Spinal cord (tissue), 10 donors: ENCODE measurements around the gene FAM83G. TPM values are rescaled to one million over a fixed set of nuclear protein-coding genes. Genes with fewer than 3 reads are reported as not detected.
"Not testable (repeated sequence)": the region's sequence is repeated elsewhere in the genome, so short reads cannot be mapped to it uniquely, and the experiment has no call there.

Experiments used
- DNase-seq, 6 donors: peaks; one replicate each; pipeline versions ENCODE4 v3.0.0 to v3.0.0-alpha.2; 2013 to 2015; ENCODE audit warnings: low spot score in 6 of 6, low read depth in 4 of 6
- H3K27ac ChIP-seq: one replicate; pipeline ENCODE4 v1.5.1; 2013; ENCODE audit warnings: low read depth, low read length, control low read depth
- H3K27me3 ChIP-seq: one replicate; pipeline ENCODE4 v1.6.1; 2013; ENCODE audit warnings: low read length; ENCODE audit not compliant: control insufficient read depth, insufficient read depth
- H3K36me3 ChIP-seq: one replicate; pipeline ENCODE4 v1.6.1; 2013; ENCODE audit warnings: low read length; ENCODE audit not compliant: control insufficient read depth, insufficient read depth
- H3K4me1 ChIP-seq: one replicate; pipeline ENCODE4 v1.6.1; 2013; ENCODE audit warnings: low read length; ENCODE audit not compliant: control insufficient read depth, insufficient read depth
- H3K4me3 ChIP-seq: one replicate; pipeline ENCODE4 v1.5.1; 2013; ENCODE audit warnings: low read depth, low read length, control low read depth
- H3K9me3 ChIP-seq: one replicate; pipeline ENCODE4 v1.6.1; 2013; ENCODE audit warnings: low read length; ENCODE audit not compliant: control insufficient read depth, insufficient read depth
- WGBS: methylation state at CpG from one replicate; pipeline ENCODE4 v1.1.5; 2013; ENCODE audit warnings: missing lambda C conversion rate; ENCODE audit not compliant: insufficient coverage; 5-methylcytosine and 5-hydroxymethylcytosine counted together
- polyA plus RNA-seq, 2 donors: library from polyadenylated mRNA; unstranded; fragments of 120-200 nt; gene quantifications; one replicate each; pipeline ENCODE4 v1.2.1, GENCODE V29; 2013; ENCODE audit not compliant: insufficient read length in 2 of 2
- total RNA-seq, 2 donors: library from RNA; depleted of rRNA in 1 of 2; stranded (reverse); fragments of 120-200 nt in 1 of 2; fragments of >200 nt in 1 of 2; gene quantifications; one replicate each; pipeline versions ENCODE4 v1.2.3 to v1.2.4, GENCODE V29; 2013 to 2014
- donor health status: healthy.

FAM83G gene
- total and polyA plus RNA-seq, 4 donors, result 1.2 to 2.1 (median 1.6) TPM

DNA sequence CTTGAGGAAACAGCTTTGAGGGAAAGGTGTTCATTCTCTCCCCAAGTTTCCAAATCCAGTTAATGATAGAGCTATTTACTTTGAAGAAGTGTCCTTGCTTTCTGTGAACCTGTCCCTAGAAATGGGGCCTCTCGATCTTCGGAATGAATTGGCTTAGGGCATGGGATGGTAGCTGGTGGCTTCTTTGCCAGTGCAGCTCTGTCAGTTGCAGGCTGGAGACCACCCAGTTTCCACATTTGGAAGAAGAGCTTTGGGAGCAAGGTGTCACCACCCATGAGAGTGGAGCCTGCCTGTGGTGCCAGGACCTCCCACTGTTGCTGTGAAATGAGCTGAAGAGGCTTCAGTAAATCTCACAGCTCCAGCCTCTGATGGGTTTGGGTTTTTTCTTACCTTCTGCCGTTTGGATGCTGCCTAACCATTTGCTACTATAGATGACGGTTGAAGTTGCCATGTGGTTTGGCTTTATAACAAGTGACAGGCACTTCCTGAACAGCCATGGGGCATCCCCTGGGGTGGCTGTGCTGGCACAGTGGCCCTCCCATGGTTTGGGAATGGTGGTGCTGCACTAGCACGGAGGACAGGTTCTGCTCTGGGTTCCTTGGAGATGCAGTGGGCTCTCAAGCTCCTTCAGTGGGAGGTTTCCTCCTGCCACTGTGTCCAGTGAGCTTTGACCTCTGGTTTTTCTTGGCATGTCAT lies 72.1 kb downstream of the FAM83G start:
- H3K27ac ChIP-seq, result no peak overlapping the region
- DNase-seq, result no peak
- no peak overlapping the region for H3K4me3 ChIP-seq
- no peaks in the 10 kb centered on the region for H3K4me1 ChIP-seq
- WGBS, result 86% methylated on average over 5 of the region's 5 CpGs
- H3K9me3 ChIP-seq, result no peaks in the 10 kb centered on the region
- no peaks in the 10 kb centered on the region for H3K27me3 ChIP-seq
- peaks cover 36% of the 10 kb centered on the region for H3K36me3 ChIP-seq

DNA sequence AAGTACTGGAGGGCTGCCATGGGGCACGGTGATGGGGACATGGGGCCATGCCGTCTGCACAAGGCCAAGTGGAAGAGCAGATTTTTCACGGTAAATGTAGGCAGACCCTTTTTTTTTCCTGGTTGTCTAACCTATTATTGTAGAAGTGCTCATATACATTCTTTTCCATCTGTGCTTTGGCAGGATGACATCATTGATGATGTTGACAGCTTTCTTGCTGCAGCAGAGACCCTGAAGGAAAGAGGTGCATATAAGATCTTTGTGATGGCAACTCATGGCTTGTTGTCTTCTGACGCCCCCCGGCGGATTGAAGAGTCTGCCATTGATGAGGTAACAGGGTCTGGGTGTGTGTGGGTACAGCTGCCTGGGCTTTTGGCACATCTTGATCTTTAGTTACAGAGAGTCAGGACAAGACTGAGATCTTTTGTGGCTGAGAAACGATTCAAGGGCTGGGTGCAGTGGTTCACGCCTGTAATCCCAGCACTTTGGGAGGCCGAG lies 75.9 kb downstream of the FAM83G start:
- H3K27me3 ChIP-seq, result no peaks in the 10 kb centered on the region
- peaks cover 52% of the 10 kb centered on the region for H3K36me3 ChIP-seq
- 91% methylated on average over 7 of the region's 9 CpGs for WGBS
- no peaks in the 10 kb centered on the region for H3K4me1 ChIP-seq
- H3K27ac ChIP-seq, result no peak overlapping the region
- no peaks in the 10 kb centered on the region for H3K9me3 ChIP-seq
- DNase-seq, result no peak
- no peak overlapping the region for H3K4me3 ChIP-seq

DNA sequence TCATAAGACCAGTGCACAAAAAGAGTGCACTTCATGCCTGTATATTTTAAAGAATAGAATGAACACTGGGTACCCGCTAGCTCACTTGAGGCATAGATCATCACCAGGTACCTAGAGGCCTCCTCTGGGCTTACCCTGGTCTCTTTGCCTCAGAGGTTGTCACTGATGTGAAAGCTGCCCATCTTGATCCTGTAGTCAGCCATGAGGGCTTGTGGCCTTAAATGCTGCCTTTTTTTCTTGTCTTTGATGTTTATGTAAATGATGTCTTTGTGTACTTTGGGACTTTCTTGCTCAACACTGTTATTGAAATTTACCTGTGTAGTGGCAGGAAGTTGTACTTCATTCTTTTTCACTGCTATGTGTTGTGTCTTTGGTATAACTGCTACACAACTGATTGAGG lies 79.4 kb downstream of the FAM83G start:
- DNase-seq, result no peak
- peaks cover 24% of the 10 kb centered on the region for H3K36me3 ChIP-seq
- H3K9me3 ChIP-seq, result no peaks in the 10 kb centered on the region
- no peak overlapping the region for H3K4me3 ChIP-seq
- no peaks in the 10 kb centered on the region for H3K4me1 ChIP-seq
- H3K27ac ChIP-seq, result no peak overlapping the region
- no peaks in the 10 kb centered on the region for H3K27me3 ChIP-seq
- 100% methylated on average over 1 of the region's 1 CpG for WGBS

DNA sequence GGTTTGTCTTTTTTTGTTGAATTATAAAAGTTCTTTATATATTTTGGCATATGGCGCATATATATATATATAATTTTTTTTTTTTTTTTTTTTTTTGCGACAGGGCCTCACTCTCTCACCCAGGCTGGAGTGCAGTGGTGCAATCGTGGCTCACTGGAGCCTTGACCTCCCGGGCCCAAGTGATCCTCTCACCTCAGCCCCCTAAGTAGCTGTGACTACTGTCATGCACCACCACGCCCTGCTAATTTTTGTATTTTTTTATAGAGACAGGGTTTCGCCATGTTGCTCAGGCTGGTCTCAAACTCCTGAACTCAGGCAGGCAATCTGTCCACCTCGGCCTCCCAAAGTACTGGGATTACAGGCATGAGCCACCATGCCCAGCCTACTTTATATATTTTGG lies 82.0 kb downstream of the FAM83G start:
- not testable (repeated sequence) for H3K4me1 ChIP-seq, H3K4me3 ChIP-seq, H3K9me3 ChIP-seq, H3K27me3 ChIP-seq, H3K27ac ChIP-seq, DNase-seq
- H3K36me3 ChIP-seq, result peaks cover 29% of the 10 kb centered on the region
- WGBS, result 87% methylated on average over 2 of the region's 7 CpGs

DNA sequence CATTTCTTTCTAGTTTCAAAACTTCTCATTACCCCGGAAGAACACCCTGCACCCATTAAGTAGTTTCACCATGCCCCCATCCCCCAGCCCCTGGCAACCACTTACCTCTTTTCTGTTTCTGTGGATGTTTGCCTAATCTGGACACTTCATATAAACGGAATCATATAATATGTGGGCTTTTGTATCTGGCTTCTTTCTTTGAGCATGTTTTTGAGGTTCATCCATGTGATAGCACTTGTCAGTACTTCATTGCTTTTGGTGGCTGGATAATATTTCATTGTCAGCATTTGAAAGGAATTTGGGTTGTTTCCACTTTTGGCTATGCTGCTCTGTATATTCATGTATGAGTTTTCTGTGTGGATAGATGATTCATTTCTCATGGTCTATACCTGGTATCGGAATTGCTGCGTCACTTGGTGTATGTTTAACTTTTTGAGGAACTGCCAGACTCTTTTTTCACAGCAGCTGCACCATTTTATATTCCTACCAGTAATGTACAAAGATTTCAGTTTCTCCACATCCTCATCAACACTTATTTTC lies 82.6 kb downstream of the FAM83G start:
- no peaks in the 10 kb centered on the region for H3K4me1 ChIP-seq
- no peak overlapping the region for H3K27ac ChIP-seq
- no peak overlapping the region for H3K4me3 ChIP-seq
- no peak for DNase-seq
- H3K9me3 ChIP-seq, result no peaks in the 10 kb centered on the region
- WGBS, result 100% methylated on average over 1 of the region's 4 CpGs
- no peaks in the 10 kb centered on the region for H3K27me3 ChIP-seq
- peaks cover 30% of the 10 kb centered on the region for H3K36me3 ChIP-seq

DNA sequence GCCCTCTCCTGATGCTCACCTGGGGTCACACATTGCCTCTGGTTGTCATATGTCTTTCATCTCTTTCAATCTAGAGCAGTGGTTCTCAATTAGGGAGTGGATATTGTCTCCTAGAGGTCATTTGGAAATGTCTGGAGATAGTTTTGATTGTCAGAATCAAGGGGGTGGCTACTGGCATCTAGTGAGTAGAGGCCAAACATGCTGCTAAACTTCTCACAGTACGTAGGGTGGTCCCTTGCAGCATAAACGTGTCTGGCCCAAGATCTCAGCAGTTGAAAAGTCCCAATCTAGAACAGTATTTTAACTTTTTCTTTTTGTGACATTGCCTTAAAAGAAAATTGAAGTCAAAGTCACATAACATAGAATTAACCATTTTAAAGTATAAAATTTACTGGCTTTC lies 83.1 kb downstream of the FAM83G start:
- Histone ChIP-seq H3K27me3 (no peaks in the 10 kb centered on the region), H3K4me3 (no peak overlapping the region), H3K27ac (no peak overlapping the region), H3K36me3 (peaks cover 29% of the 10 kb centered on the region), H3K9me3 (no peaks in the 10 kb centered on the region), H3K4me1 (no peaks in the 10 kb centered on the region)
- DNase-seq, result no peak
- 100% methylated on average over 2 of the region's 2 CpGs for WGBS

DNA sequence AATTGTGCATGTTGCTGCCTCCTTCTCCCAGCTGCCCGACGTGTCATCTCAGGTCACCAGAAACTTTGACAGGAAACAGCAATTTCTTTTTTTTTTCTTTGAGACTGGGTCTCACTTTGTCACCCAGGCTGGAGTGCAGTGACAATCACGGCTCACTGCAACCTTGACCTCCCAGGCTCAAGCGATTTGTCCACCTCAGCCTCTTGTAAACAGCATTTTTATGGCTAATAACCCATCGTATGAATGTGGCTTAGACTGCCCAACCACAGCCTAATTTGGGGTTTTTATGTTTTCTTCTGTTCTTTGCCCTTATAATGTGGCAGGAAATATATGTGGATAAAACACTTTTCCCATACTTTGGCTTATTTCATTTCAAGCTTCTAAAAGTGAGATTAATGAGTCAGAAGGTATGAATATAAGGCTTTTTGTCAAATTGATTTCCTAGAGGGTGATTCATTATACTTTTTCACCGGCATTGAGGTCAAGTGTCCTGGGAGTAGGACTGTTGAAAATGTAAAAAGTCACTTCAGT lies 83.6 kb downstream of the FAM83G start:
- H3K9me3 ChIP-seq, result no peaks in the 10 kb centered on the region
- no peak overlapping the region for H3K27ac ChIP-seq
- H3K36me3 ChIP-seq, result peaks cover 31% of the 10 kb centered on the region
- H3K4me1 ChIP-seq, result no peaks in the 10 kb centered on the region
- no peak for DNase-seq
- no peak overlapping the region for H3K4me3 ChIP-seq
- 84% methylated on average over 3 of the region's 6 CpGs for WGBS
- no peaks in the 10 kb centered on the region for H3K27me3 ChIP-seq

DNA sequence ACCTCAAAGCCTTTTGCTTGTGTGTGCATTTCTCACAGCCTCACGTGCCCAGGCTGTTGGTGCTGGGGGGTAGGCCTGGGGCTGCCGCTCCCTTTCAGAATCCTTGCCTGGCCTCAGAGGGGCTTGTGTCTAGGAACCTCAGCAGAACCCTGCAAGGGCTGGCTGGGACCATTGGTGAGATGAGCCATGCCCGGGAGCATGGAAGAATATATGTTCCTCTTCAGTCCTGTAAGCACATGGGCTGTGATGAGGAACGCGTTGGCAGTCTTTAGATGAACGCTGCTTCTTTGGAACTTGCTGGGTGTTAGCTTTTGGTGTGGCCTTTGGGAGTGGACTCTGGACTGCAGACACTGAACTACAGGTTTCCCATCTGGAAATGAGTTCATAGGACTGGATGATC lies 84.6 kb downstream of the FAM83G start:
- H3K36me3 ChIP-seq, result peaks cover 35% of the 10 kb centered on the region
- DNase-seq, result no peak
- H3K4me3 ChIP-seq, result no peak overlapping the region
- no peaks in the 10 kb centered on the region for H3K9me3 ChIP-seq
- WGBS, result 89% methylated on average over 5 of the region's 6 CpGs
- no peak overlapping the region for H3K27ac ChIP-seq
- no peaks in the 10 kb centered on the region for H3K27me3 ChIP-seq
- H3K4me1 ChIP-seq, result no peaks in the 10 kb centered on the region
